GM19397 (cell line): ENCODE measurements around the gene AATK.

Experiments used
- ATAC-seq: cut with Tn5 transposase; IDR thresholded peaks from one replicate; pipeline ENCODE4 v1.9.1; 2021; ENCODE audit warnings: mild to moderate bottlenecking, moderate library complexity; ENCODE audit not compliant: unreplicated experiment

The AATK gene

DNA sequence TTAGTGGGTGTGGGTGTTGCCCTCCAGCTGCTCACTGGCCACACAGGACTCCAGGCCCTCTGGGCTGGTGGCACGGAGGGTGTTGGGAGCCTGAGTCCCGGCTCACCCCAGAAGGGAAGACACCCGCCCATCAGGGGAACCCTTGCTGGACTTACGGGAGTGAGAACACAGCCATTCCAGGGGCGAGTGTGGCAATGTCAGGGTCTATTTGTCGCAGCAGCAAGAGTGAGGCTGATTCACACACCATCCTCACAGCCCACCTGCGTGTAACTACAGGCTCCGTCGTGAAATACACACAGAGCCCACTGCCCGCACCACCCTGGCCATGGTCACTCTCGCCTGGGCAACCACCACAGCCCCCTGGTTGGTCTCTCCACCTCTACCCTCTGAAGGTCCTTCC lies 17.8 kb upstream of the AATK start:
- ATAC-seq = no peak

DNA sequence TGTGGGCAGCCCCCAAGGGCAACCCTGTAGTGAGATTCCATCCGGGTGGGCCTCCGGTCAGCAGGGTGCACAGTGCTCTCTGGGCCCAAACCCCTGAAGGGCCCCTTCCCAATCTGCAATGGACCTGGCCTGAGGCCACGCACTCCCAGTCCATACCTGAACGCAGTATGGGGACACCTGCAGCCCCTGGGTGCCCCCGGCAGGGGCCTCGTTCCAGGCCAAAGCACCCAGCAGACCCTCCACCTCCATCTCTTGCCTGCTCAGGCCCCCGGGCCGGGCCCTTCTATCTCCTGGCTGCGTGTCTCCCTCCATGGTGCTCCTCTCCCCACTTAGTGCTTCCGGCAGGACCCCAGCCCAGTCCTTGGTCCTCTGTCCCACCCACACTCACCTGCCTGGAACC lies 17.3 kb upstream of the AATK start:
- no peak for ATAC-seq

DNA sequence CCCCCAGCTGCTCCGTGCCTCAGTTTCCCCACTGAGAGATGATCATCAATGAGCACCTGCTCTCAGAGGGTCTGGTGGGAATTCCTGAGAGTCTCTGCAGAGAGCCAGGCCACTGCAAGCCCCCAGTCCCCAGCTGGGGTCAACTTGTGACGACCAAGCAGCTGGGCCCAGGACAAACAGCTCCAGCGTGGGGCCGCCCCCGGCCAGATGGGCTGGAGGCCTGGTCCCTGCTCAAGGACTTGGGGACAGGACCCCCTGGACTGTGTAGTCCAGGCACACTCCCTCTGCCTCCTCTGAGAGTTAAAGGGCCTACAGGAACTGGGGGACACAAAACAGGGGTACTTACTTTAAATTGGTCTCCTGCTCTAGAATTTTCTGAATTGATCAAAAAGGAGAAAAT lies 16.6 kb upstream of the AATK start:
- no peak for ATAC-seq

DNA sequence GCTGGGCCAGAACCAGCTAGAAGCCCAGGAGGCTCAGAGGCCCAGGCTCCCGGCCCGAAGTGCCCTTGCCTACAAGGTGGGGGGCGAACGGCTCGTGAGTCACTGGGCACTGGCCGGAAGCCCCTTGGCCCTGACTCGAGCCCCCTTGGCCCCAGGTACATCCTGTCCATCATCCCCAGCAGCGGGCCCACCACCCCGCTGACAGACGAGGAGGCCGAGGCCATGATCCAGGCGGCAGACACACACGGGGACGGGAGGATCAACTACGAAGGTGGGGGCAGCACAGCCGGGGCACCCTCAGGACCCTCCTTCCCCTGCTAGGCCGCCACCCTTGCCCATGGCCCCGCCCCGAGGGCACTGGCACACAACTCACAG lies 15.8 kb upstream of the AATK start:
- ATAC-seq = no peak

DNA sequence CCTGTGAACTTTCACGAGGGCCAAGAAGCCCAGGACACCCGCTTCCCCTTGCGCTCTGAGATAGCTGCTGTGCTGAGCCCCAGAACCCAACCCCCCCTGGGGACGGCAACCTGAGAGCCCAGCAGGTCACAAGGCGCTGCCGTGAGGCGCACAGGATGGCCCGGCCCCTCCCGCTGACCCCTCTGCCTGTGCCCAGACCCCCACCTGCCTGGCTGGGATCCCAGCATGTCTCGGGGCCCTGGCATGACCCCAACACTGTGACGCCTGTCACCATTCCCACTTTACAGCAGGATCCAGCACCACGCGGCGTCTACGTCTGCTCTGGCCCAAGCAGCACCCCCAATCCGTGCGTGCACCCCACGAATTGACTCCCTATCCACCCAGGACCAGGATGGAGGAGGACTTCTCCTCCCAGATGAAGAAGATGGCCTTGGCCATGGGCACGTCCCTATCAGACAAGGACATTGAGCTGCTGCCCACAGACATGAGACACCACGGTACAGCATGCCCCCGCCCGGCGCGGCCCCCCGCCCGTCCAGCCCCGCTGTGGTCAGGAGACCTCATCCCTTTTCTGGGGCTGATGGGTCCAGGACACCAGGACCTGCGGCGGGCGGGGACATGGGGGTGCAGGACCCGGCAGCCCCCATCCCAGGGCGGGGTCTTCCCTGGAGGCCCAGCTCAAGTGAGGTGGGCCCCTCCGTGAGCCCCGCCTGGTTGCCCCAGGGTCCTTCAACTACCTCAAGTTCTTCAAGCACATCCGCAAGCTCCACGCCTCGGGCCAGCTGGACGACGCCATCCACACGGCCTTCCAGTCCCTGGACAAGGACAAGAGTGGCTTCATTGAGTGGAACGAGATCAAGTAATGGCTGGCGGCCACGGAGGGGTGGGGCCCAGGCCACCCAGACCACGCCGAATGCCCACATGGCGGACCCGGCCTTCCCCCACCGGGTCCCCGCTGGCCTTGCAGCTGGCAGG lies 15.1 kb upstream of the AATK start:
- no peak for ATAC-seq

DNA sequence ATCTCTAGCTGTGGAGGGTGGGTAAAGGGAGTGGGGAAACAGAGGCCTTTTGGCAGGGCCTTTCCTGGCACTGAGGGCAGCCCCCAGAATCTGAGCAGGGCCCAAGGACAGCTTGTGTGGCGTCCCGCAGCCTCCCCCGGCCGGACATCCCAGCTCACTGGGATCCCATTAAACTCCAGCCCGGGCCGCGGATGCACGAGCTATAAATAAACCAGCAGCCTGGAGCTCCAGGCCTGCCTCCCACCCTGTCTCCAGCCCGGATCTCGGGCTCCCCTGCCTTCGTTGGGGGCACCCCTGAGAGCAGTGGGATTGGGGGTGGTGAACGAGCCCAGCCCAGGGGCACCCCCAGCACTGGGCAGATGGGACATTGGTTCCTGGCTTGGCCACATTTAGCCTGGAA lies 13.8 kb upstream of the AATK start:
- ATAC-seq = no peak

DNA sequence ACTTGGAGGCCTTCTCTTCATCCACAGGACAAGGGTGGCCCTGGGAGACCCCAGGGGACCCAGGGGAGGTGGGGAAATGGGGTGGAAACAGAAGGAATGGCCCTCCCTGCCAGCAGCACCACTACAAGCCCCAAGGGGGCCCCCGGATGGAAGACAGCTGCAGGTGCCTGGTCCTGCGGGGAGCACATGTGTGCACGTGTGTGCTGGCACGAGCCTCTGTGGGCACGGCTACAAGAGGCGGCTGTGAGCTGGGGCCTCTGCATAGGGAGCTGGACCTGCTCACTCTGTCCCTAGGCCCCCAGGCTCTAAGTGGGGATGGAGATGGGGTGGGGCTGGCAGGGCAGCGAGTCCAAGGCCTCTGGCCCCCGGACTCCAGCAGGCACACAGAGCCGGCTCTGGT lies 13.2 kb upstream of the AATK start:
- no peak for ATAC-seq

DNA sequence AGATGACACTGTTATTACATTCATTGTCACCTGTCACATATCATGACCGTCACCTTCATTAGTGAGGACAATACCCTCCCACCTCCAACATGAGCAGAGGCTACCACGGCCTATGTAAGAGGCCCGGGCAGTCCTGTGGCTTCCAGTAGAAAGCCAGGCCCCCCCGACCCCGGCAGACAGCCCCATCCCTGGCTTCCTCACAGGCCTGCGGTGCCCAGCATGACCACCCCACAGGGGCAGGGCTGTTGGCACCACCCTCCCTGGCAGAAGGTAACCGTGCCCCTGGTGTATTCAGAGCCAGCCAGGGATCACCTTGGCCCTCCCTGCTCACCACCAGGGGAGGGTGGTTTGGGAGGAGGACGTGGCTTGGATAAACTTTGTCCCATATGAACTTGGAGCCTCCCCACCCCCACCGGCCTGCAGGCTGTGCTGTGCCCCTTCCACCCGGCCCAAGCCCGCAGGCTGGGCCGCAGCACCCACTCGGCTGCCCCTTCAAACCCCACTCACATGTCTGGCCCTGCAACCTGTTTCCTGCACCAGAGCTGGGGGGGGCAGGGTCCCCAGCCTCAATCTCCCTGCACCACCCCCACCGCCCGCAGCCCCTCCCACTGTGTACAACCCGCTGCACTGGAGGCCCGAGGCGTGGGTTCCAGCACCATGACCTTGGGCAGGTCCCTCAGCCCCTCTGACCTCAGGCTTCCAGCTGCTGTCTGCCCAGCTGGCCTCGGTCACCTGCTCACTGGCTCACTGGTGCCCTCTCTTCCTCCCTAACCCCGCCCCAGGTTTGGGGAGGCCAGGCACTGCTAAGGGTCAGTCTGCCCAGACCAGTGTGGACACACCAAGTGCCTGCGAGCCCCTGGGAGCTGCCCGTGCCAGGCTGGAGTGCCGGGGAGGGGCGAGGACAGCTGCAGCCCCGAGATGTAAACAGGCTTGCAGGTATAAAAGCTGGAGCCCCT lies 12.4 kb upstream of the AATK start:
- ATAC-seq = no peak

DNA sequence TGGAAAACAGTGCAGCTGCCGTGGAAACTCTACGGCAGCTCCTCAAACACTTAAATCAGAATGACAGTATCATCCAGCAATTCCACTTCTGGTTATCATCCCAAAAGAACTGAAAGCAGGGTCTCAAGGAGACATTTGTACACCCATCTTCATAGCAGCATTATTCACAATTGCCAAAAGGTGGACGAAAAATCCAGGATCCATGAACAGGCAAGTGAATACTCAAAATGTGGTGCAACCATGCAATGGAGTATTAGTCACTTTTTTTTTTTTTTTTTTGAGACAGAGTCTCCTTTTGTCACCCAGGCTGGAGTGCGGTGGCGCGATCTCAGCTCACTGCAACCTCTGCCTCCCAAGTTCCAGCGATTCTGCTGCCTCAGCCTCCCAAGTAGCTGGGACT lies 10.6 kb upstream of the AATK start:
- no peak for ATAC-seq

DNA sequence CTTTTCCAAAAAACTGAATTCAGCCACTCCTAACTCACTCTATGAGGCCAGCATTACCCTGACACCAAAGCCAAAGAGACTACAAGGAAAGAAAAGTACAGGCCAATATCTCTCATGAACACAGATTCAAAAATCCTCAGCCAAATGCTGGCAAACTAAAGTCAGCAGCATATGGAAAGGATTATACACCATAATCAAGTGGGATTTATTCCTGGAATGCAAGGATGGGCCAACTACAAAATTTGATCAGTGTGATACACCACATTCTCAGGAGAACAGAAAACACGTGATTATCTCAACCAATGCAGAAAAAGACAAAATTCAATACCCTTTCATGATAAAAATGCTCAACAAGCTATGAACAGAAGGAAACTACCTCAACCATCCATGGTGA lies 7.7 kb upstream of the AATK start:
- ATAC-seq = no peak

DNA sequence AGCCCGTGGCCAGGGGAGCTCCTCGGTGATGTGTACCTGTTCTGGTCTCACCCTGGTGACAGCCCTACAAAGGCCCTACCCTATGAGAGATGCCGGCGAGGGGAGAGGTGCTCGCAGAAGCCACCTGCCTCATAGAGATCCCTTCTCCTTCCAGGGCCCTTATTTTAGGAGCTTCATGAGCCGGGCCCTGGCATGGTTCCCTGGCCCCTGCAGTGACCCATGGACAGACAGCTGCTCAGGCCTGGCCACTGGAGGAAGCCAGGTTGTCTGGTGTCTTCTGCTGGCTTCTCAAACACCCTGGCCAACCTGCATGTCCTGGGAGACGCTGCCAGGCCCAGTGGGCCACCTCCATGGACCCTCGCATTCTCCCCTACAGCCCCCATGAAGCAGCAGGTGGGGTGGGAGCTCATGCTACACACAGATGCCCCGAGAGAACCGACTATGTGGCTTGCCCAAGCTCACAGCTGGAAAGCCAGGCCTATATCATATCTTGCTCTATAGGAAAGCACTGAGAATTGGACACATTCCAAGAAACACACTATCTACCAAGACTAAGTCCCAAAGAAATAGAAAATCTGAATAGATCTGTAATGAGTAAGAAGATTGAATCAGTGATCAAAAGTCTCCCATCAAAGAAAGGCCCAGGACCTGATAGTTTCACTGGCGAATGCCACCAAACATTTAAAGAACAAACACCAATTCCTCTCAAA lies 7.2 kb upstream of the AATK start:
- no peak for ATAC-seq

DNA sequence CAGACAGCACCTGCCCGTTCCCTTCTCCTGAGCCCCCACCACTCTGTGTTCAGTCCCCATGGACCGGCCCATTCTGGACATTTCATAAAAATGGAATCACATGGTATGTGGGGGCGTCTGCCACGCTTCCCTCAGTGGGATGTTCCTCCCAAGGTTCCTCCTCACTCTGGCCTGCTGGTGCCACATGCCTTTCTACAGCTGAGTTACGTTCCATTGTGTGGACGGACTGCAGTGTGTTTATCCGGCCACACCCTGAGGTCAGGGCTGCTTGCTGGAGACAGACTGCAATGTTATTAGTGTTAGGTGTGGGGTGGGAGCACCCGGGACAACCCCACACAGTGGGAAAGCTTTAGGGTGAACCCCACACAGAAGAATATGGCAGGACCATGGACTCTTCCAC lies 5.9 kb upstream of the AATK start:
- ATAC-seq = no peak

DNA sequence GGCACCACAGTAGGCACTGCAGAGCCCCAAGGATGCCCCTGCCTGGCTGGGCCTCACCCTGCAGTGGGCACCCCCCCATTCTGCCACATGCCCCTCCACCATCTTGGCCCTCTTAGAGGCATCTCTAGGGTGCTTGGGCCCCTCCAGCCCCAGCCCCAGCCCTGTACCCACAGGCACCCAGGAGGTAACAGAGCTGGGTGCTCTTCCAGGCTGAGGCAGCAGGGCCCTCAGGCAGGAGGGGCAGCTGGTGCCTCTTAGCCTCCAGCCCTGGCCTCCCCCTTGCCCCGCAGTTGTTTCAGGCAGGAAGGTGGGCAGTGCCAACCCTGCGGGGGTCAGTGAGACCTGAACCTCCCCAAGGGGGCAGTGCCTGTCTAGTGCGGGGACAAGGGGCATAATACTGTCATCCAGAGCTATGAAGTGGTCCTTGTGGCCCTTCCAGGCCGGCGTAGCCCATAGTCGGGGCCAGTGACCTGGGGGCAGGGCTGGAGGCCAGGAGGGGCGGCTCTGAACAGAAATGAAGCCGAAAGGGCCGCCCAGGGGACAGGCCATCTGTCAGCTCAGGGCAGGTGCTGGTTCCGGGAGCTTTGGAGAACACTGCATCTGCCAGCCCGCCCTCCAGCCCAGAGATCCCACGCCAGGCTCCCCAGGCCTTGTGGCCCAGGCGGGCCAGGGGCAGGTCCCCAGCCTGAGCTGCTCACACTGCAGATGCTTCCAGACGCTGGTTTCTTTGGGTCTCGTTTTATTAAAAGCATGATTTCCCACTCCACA lies 4.9 kb upstream of the AATK start:
- ATAC-seq = no peak

DNA sequence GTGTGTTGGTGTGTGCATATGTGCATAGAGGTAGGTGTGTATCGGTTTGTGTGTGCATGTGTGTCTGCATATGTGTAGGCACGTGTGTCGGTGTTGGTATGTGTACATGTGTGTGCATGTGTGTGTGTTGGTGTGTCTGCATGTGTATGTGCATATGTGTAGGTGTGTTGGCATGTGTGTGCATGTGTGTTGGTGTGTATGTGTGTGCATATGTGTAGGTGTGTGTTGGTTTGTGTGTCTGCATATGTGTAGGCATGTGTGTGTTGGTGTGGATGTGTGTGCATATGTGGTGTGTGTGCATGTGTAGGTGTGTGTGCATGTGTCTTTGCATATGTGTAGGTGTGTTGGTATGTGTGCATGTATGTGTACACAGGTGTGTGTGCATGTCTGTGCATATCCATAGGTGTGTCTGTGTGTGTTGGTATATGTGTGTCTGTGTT lies 3.9 kb upstream of the AATK start:
- no peak for ATAC-seq

DNA sequence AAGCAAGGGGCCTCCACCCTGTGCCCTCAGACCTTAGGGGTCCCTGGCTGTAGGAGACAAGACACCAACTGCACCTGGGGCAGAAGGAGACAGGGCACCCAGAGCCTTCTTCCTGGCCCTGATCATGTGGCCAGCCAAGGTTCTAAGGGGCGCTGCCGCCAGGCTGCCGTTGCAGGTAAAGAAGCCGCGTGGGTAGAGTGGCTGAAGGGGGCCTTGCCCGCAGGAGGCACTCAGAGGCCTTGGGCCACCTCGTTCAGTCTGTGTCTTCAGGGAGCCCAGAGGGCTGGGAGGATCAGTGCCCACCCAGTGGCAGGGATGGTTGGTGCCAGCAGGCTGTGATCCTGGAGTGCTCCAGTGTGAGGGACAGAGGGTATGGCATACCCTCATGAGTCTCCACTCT lies 1.6 kb upstream of the AATK start:
- ATAC-seq = no peak

DNA sequence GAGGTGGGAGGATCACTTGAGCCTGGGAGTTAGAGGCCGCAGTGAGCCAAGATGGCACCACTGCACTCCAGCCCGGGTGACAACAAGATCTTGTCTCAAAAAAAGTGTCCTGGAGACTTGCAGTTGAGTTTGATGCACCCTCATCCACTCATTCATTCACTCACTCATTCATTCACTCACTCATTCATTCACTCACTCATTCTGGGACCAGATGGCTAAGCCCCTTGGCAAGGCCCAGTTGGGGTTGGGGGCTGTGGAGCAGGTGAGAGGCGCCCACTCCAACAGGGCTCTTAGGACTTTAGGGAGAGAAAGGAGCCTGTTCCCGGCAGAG lies 1.1 kb upstream of the AATK start:
- no peak for ATAC-seq

DNA sequence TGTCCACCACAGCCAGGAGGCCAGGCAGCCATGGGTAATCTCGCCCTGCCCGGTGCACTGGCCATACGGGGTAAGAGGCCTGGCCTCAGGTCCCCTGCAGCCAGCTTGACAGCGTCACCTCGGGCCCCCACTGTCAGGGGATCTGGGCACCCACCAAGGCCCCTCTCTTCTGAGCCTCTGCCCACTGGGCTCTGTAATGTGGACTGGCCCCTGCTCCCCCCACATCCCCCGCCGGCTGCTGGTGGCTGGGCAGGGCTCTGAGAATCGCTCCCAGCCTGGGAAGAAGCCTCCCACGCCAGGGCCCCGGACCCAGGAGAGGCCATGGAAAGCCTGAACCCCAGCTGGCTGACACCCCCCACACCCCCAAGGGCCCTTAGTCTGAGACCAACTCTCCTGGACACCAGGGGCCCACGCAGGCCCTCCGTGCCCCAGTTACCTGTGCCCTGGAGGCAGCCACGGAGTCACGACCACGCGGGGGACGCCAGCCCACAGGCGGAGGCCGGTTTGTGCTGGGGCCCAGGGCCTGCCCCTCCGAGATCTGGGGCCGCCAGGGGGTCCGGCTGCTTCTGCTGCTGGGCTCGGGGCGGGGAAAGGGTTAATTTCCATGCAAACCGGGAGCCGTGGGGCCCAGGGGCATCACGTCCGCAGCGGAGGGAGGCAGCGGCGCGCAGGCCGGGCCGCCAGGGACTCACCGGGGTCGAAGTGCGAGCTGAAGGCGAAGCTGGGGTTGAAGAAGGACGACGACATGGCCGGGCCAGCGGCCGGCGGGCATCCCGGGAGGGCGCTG lies 582 bp downstream of the AATK start, which contains the start of gene PVALEF:
PVALEF (plus strand) TSS at position 262 of the 787 bp plus-strand sequence. CDS start 15,720 bp downstream, outside the sequence.
- no peak for ATAC-seq

DNA sequence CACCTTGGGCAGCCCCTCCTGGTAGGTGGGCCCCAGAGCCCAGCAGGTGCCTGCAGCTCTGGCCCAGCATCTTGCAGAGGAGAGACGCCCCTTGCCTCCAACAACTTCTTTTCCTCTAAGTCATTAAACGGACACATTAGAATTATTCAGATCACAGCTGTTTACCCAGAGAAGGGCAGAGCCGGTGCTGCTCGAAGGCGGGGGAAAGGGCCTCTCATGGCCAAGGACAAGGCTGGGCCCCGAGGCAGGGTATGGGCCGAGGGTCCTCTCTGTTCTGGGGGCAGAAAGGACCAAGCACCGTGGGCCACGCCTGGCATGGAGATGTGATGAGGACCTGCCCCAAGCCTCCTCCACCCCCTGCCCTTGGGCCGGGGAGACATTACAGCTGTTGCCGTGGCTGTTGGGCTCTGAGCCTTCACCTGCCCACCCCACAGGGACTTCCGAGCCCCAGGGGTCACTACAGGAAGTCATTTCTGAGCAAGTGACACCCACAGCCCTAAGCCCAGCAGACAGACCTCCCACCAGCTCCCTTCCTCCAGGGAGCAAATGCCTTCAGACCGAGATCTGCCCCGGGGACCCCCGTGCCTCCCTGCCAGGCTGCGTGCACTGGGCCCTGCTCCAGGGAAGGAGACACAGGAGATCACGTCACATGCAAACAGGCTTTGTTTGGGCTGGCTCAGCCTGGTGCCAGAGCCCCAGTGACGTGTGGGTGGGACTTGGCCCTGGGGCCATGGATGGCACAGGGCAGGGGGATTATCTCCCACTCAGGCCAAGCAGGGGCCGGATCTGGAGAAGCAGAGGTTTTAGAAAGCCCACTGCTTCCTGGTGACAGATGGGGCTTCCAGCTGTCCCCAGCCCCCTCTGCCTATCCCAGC lies 1.4 kb downstream of the AATK start:
- no peak for ATAC-seq
